Measurements from ENCODE around the gene THSD7B. TPM values are rescaled to one million over a fixed set of nuclear protein-coding genes. Genes with fewer than 3 reads are reported as not detected.
"Not testable (repeated sequence)": the region's sequence is repeated elsewhere in the genome, so short reads cannot be mapped to it uniquely, and the experiment has no call there.

Gene THSD7B
- total and polyA plus RNA-seq, 10 donors: 0.02 to 0.17 (median 0.09) TPM; not detected in 7

GRCh38 chr2:137696916-137697315 lies 931.6 kb downstream of the THSD7B start:
- DNase-seq: no peak
- peaks cover 0 to 21% (median 7%) of the 10 kb centered on the region in 8 donors for H3K9me3 ChIP-seq
- no peaks in the 10 kb centered on the region for H3K27me3 ChIP-seq (replicated peaks in 1 of 7)
- intact Hi-C loops (cut with DNase I; ENCODE audit: low total_unique reads): no loop called here
- no peaks in the 10 kb centered on the region for H3K36me3 ChIP-seq
- no peak overlapping the region for H3K27ac ChIP-seq
- H3K4me3 ChIP-seq: no peak overlapping the region
- 81 to 94% (median 87%) methylated on average over 1 of the region's 1 CpG for whole genome bisulfite sequencing, 5 donors
- no peak for TF ChIP-seq POLR2A (IDR thresholded peaks at IDR 0.05)
- no peak for TF ChIP-seq CTCF (IDR thresholded peaks at IDR 0.05 in 8 of 11, conservative IDR thresholded peaks at IDR 0.05 in 3 of 11)
- no peak for TF ChIP-seq POLR2AphosphoS5 (IDR thresholded peaks at IDR 0.05)
- no peaks in the 10 kb centered on the region for H3K4me1 ChIP-seq

GRCh38 chr2:137700250-137700649 lies 934.9 kb downstream of the THSD7B start:
- WGBS, 5 donors: 58 to 81% (median 66%) methylated on average over 1 of the region's 1 CpG
- intact Hi-C loops (cut with DNase I; ENCODE audit: low total_unique reads); H3K4me3 ChIP-seq: not testable (repeated sequence)

DNA sequence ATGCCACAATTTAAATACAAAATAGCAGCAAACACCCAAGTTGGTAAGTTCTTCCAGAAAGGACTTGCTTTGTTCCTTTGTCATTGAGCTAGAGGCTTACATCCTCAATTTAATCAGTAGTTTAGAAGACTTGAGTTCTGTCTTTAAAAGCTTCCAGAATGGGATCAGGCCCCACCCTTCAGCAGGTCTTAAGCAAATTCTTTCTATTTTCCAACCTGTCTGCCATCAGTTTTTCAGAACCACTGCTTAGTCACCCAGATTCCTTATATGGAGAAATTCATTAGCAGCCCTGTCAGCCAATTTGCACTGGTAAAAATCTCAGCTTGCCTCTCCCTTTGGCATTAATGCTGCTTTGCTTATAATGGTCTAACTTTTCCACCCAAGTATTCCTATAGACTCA lies 935.3 kb downstream of the THSD7B start:
- Histone ChIP-seq H3K4me3 (no peak overlapping the region), H3K27me3 (replicated peaks in 1 of 7) (no peaks in the 10 kb centered on the region), H3K36me3 (no peaks in the 10 kb centered on the region), H3K9me3 (peaks cover 0 to 35% (median 17%) of the 10 kb centered on the region in 8 donors), H3K4me1 (no peaks in the 10 kb centered on the region), H3K27ac (no peak overlapping the region)
- TF ChIP-seq POLR2AphosphoS5 (IDR thresholded peaks at IDR 0.05): no peak
- TF ChIP-seq POLR2A (IDR thresholded peaks at IDR 0.05): no peak
- no peak for TF ChIP-seq CTCF (IDR thresholded peaks at IDR 0.05 in 8 of 11, conservative IDR thresholded peaks at IDR 0.05 in 3 of 11)
- DNase-seq: no peak
- intact Hi-C loops (cut with DNase I; ENCODE audit: low total_unique reads): no loop called here

More at GRCh38 chr2:137700250-137700649, 934.9 kb downstream of the THSD7B start:
- H3K9me3 ChIP-seq: peaks cover 0 to 36% (median 17%) of the 10 kb centered on the region in 8 donors
- not testable (repeated sequence) for DNase-seq; H3K27me3 ChIP-seq (replicated peaks in 1 of 7); H3K4me1 ChIP-seq; H3K27ac ChIP-seq; H3K36me3 ChIP-seq

GRCh38 chr2:137705296-137705695 lies 940.0 kb downstream of the THSD7B start:
- no peak overlapping the region for H3K27ac ChIP-seq
- 84 to 88% (median 87%) methylated on average over 4 of the region's 4 CpGs for WGBS, 5 donors
- intact Hi-C loops (cut with DNase I; ENCODE audit: low total_unique reads): no loop called here
- H3K4me1 ChIP-seq: no peaks in the 10 kb centered on the region
- H3K4me3 ChIP-seq: no peak overlapping the region
- DNase-seq: no peak
- no peaks in the 10 kb centered on the region for H3K36me3 ChIP-seq
- H3K9me3 ChIP-seq: peaks cover 0 to 55% (median 22%) of the 10 kb centered on the region in 8 donors
- TF ChIP-seq POLR2AphosphoS5 (IDR thresholded peaks at IDR 0.05) (no peak), CTCF (IDR thresholded peaks at IDR 0.05 in 8 of 11, conservative IDR thresholded peaks at IDR 0.05 in 3 of 11) (no peak), POLR2A (IDR thresholded peaks at IDR 0.05) (no peak)
- H3K27me3 ChIP-seq (replicated peaks in 1 of 7): no peaks in the 10 kb centered on the region

Data from spleen (tissue), 11 donors.